ENCODE measurements around the gene PHB1.

PHB1 gene

GRCh38 chr17:49387498-49388289 is 27.0 kb downstream of the PHB1 start:
- Histone ChIP-seq H3K4me3 (ENCODE audit: low read depth, low read length) (no peak overlapping the region), H3K9me3 (ENCODE audit: control insufficient read depth, insufficient read depth, low read depth, low read length) (no peaks in the 10 kb centered on the region), H3K36me3 (ENCODE audit: control insufficient read depth in 2 of 2, insufficient read depth in 1 of 2, low read length in 2 of 2) (no peaks in the 10 kb centered on the region), H3K4me1 (ENCODE audit: control insufficient read depth, insufficient read depth, low read length) (peaks cover 13% of the 10 kb centered on the region), H3K27ac (ENCODE audit: extremely low read depth, low read depth, low read length) (no peak overlapping the region)
- ChIA-PET POLR2A (interaction anchor here (0.5 kb wide), 1 partner anchor 73 kb away, joined by 3 read pairs; no protein-coding TSS in a partner anchor), CTCF (interaction anchor here (0.6 to 5.9 kb wide), 5 partner anchors 11 to 72 kb away, joined by 4 to 50 read pairs (median 6); no protein-coding TSS in a partner anchor)
- TF ChIP-seq ZNF148 (tag by site-specific recombination; IDR thresholded peaks at IDR 0.05; ENCODE audit: borderline replicate concordance) (no peak), ZNF366 (tag by site-specific recombination; conservative IDR thresholded peaks at IDR 0.05) (no peak), KLF9 (tag by site-specific recombination; IDR thresholded peaks at IDR 0.05; ENCODE audit: low read depth) (no peak), ZBTB11 (tag by site-specific recombination; conservative IDR thresholded peaks at IDR 0.05; ENCODE audit: low read depth) (no peak), ZNF521 (tag by site-specific recombination; IDR thresholded peaks at IDR 0.05) (no peak), ZEB2 (tag by site-specific recombination; IDR thresholded peaks at IDR 0.05) (no peak), ZNF785 (tag by site-specific recombination; IDR thresholded peaks at IDR 0.05) (no peak), ZNF692 (tag by site-specific recombination; IDR thresholded peaks at IDR 0.05) (no peak), ZNF2 (tag by site-specific recombination; IDR thresholded peaks at IDR 0.05) (no peak), ZNF398 (tag by site-specific recombination; IDR thresholded peaks at IDR 0.05) (no peak), ZNF571 (tag by site-specific recombination; IDR thresholded peaks at IDR 0.05) (no peak), ZIC2 (tag by site-specific recombination; IDR thresholded peaks at IDR 0.05) (no peak)

- CTCF ChIA-PET, result interaction anchor here (0.6 to 5.9 kb wide), 8 partner anchors 9 to 1425 kb away, joined by 3 to 50 read pairs (median 4); no protein-coding TSS in a partner anchor
- H3K9me3 ChIP-seq (ENCODE audit: control insufficient read depth, insufficient read depth, low read depth, low read length), result no peaks in the 10 kb centered on the region
- H3K4me3 ChIP-seq (ENCODE audit: low read depth, low read length), result no peak overlapping the region
- POLR2A ChIA-PET, result interaction anchor here (0.6 kb wide), 1 partner anchor 15 kb away, joined by 7 read pairs; no protein-coding TSS in a partner anchor
- H3K4me1 ChIP-seq (ENCODE audit: control insufficient read depth, insufficient read depth, low read length), result peaks cover 13% of the 10 kb centered on the region
- no peak overlapping the region for H3K27ac ChIP-seq (ENCODE audit: extremely low read depth, low read depth, low read length)
- no peaks in the 10 kb centered on the region for H3K36me3 ChIP-seq (ENCODE audit: control insufficient read depth in 2 of 2, insufficient read depth in 1 of 2, low read length in 2 of 2)
- TF ChIP-seq ZNF677 (tag by site-specific recombination; IDR thresholded peaks at IDR 0.05) (no peak), ZNF302 (tag by site-specific recombination; IDR thresholded peaks at IDR 0.05; ENCODE audit: low read depth) (no peak), ZSCAN30 (tag by site-specific recombination; IDR thresholded peaks at IDR 0.05) (no peak), ATF2 (tag by site-specific recombination; IDR thresholded peaks at IDR 0.05; ENCODE audit: low read depth) (no peak), PATZ1 (tag by site-specific recombination; IDR thresholded peaks at IDR 0.05) (no peak), ZNF223 (tag by site-specific recombination; IDR thresholded peaks at IDR 0.05) (no peak)
These were observed 28.3 kb downstream of the PHB1 start for GRCh38 chr17:49386373-49386772.
